CD14-positive monocyte (primary cell): ENCODE measurements around the gene PPP1R13L. TPM values are rescaled to one million over a fixed set of nuclear protein-coding genes. Genes with fewer than 3 reads are reported as not detected.

Experiments used
- DNase-seq, 3 donors: peaks; one replicate each; pipeline ENCODE4 v3.0.0-alpha.2; 2011 to 2022
- H2AFZ ChIP-seq: 2 replicates; pipeline ENCODE4 v1.6.0; 2012; ENCODE audit warnings: mild to moderate bottlenecking, low read depth, low read length, inconsistent platforms; ENCODE audit not compliant: insufficient read depth, poor library complexity, severe bottlenecking
- H3K27ac ChIP-seq, 2 donors: 1 replicate in 1 of 2; 2 replicates in 1 of 2; pipeline ENCODE4 v1.5.1; 2012 to 2013; ENCODE audit warnings: low read length in 2 of 2, control low read depth in 1 of 2, inconsistent platforms in 1 of 2, low read depth in 1 of 2, mild to moderate bottlenecking in 1 of 2
- H3K27me3 ChIP-seq, 2 donors: one replicate each; pipeline versions ENCODE4 v1.6.0 to v1.6.1; 2011 to 2013; ENCODE audit warnings: low read length in 2 of 2; ENCODE audit not compliant: control insufficient read depth in 2 of 2, insufficient read depth in 2 of 2
- H3K36me3 ChIP-seq, 2 donors: replicated peaks in 1 of 2; 1 replicate in 1 of 2; 2 replicates in 1 of 2; pipeline versions ENCODE4 v1.5.1 to v1.6.1; 2012 to 2013; ENCODE audit warnings: low read length in 2 of 2, control low read depth in 1 of 2, inconsistent platforms in 1 of 2, mild to moderate bottlenecking in 1 of 2; ENCODE audit not compliant: insufficient read depth in 2 of 2, control insufficient read depth in 1 of 2
- H3K4me1 ChIP-seq, 2 donors: 1 replicate in 1 of 2; 2 replicates in 1 of 2; pipeline versions ENCODE4 v1.5.1 to v1.6.1; 2012 to 2013; ENCODE audit warnings: low read length in 2 of 2, control low read depth in 1 of 2, inconsistent platforms in 1 of 2, mild to moderate bottlenecking in 1 of 2, moderate library complexity in 1 of 2; ENCODE audit not compliant: insufficient read depth in 2 of 2, control insufficient read depth in 1 of 2
- H3K4me2 ChIP-seq: replicated peaks from 2 replicates; pipeline ENCODE3; 2012; ENCODE audit warnings: low read length, moderate library complexity, mild to moderate bottlenecking; ENCODE audit not compliant: poor library complexity, severe bottlenecking; ENCODE audit errors: extremely low read depth
- H3K4me3 ChIP-seq, 3 experiments: fragments of 200-600 bp in 1 of 3; sonication (generic) in 1 of 3; replicated peaks in 1 of 3; 1 replicate in 2 of 3; 2 replicates in 1 of 3; pipeline ENCODE4 v1.5.1; 2011 to 2013; ENCODE audit warnings: low read length in 3 of 3, mild to moderate bottlenecking in 3 of 3, control low read depth in 2 of 3, low read depth in 2 of 3, inconsistent platforms in 1 of 3, moderate library complexity in 1 of 3
- H3K79me2 ChIP-seq: 2 replicates; pipeline ENCODE4 v1.6.0; 2012; ENCODE audit warnings: mild to moderate bottlenecking, control low read depth, inconsistent platforms, low read length, moderate library complexity; ENCODE audit not compliant: insufficient read depth
- H3K9ac ChIP-seq: 2 replicates; pipeline ENCODE4 v1.6.0; 2017; ENCODE audit warnings: low read length, mild to moderate bottlenecking; ENCODE audit not compliant: insufficient read depth, poor library complexity, severe bottlenecking
- H3K9me3 ChIP-seq, 2 donors: replicated peaks in 1 of 2; 1 replicate in 1 of 2; 2 replicates in 1 of 2; pipeline versions ENCODE4 v1.5.1 to v1.6.1; 2012 to 2013; ENCODE audit warnings: low read length in 2 of 2, control low read depth in 1 of 2; ENCODE audit not compliant: control insufficient read depth in 1 of 2, insufficient read depth in 1 of 2
- H4K20me1 ChIP-seq: 2 replicates; pipeline ENCODE4 v1.6.0; 2012; ENCODE audit warnings: mild to moderate bottlenecking, low read length, control low read depth, moderate library complexity; ENCODE audit not compliant: insufficient read depth
- H3K27ac Mint-ChIP-seq, 7 donors: one replicate each; pipeline ENCODE4 v1.8.0; 2020; ENCODE audit warnings: mild to moderate bottlenecking in 7 of 7, mixed read lengths in 7 of 7, moderate library complexity in 6 of 7, inconsistent platforms in 2 of 7
- H3K27me3 Mint-ChIP-seq, 3 donors: one replicate each; pipeline ENCODE4 v1.8.0; 2021 to 2022; ENCODE audit warnings: low read depth in 3 of 3, mild to moderate bottlenecking in 3 of 3, mixed read lengths in 3 of 3, moderate library complexity in 3 of 3, inconsistent platforms in 1 of 3
- H3K36me3 Mint-ChIP-seq, 2 donors: one replicate each; pipeline ENCODE4 v1.8.0; 2020; ENCODE audit warnings: mixed read lengths in 2 of 2, inconsistent platforms in 1 of 2, mild to moderate bottlenecking in 1 of 2
- H3K4me1 Mint-ChIP-seq: one replicate; pipeline ENCODE4 v1.8.0; 2020; ENCODE audit warnings: mild to moderate bottlenecking, mixed read lengths
- H3K4me3 Mint-ChIP-seq, 2 donors: one replicate each; pipeline ENCODE4 v1.8.0; 2020; ENCODE audit warnings: mild to moderate bottlenecking in 2 of 2, mixed read lengths in 2 of 2, moderate library complexity in 1 of 2
- H3K9me3 Mint-ChIP-seq, 7 donors: one replicate each; pipeline ENCODE4 v1.8.0; 2020 to 2022; ENCODE audit warnings: mixed read lengths in 7 of 7, mild to moderate bottlenecking in 6 of 7, moderate library complexity in 6 of 7, inconsistent platforms in 2 of 7
- CTCF ChIP-seq: fragments of 200-600 bp; IDR thresholded peaks from one replicate; pipeline ENCODE4 v1.8.0; 2022; ENCODE audit warnings: antibody characterized with exemption, mild to moderate bottlenecking
- WGBS: methylation state at CpG from one replicate; pipeline ENCODE4 v1.1.5; 2013; ENCODE audit warnings: missing lambda C conversion rate; ENCODE audit not compliant: insufficient coverage; 5-methylcytosine and 5-hydroxymethylcytosine counted together
- intact Hi-C, 2 donors: fragments of 100-400 bp; cut with micrococcal nuclease; formaldehyde crosslinking; loops; one replicate each; pipeline versions ENCODE4 v1.15.0 to v1.15.1; 2023
- polyA plus RNA-seq, 3 donors: library from polyadenylated mRNA; depleted of rRNA in 1 of 3; unstranded in 2 of 3; stranded (reverse) in 1 of 3; fragments of 300-500 nt in 2 of 3; fragments of >200 nt in 1 of 3; fragmentation: Illumina TruSeq in 2 of 3; gene quantifications; 1 replicate in 2 of 3; 2 replicates in 1 of 3; pipeline ENCODE4 v1.2.3, GENCODE V29; 2012 to 2021

Gene PPP1R13L
- polyA plus RNA-seq, 3 donors, result 0.18 to 1.8 (median 0.45) TPM

- no peaks in the 10 kb centered on the region for H3K36me3 ChIP-seq
- no peaks in the 10 kb centered on the region for H4K20me1 ChIP-seq
- peaks cover 46 to 61% of the 10 kb centered on the region in 2 donors for H3K4me1 ChIP-seq
- peaks cover 3 to 5% of the 10 kb centered on the region in 2 donors for H3K27me3 ChIP-seq
- H3K27me3 Mint-ChIP-seq, result peaks cover 9 to 18% (median 15%) of the 10 kb centered on the region in 3 donors
- H3K4me1 Mint-ChIP-seq, result peaks cover 49% of the 10 kb centered on the region
- DNase-seq, result peak; percentile 52 to 71 (median 60)
- peak overlapping the region; percentile 15 to 65 (median 27) for H3K4me3 ChIP-seq
- TF ChIP-seq CTCF, result peak; percentile 30
- intact Hi-C loops, result loop anchor here in 1 of 2 donors (2.0 kb wide), 1 partner anchor 14 kb away; no protein-coding TSS in a partner anchor
- no peaks in the 10 kb centered on the region for H3K9me3 ChIP-seq
- H3K27ac Mint-ChIP-seq, result peak overlapping the region in 6 of 7 donors; percentile 73 to 89 (median 83)
- peak overlapping the region; percentile 41 for H3K9ac ChIP-seq
- H2AFZ ChIP-seq, result peak overlapping the region; percentile 74
- peaks cover 0 to 3% of the 10 kb centered on the region in 2 donors for H3K36me3 Mint-ChIP-seq
- peak overlapping the region; percentile 79 for H3K4me2 ChIP-seq
- peaks cover under 1% of the 10 kb centered on the region for H3K79me2 ChIP-seq
- peaks cover 0 to 5% (median 0%) of the 10 kb centered on the region in 7 donors for H3K9me3 Mint-ChIP-seq
- H3K4me3 Mint-ChIP-seq, result peak overlapping the region; percentile 75 to 88
- under 1% methylated on average over 54 of the region's 73 CpGs for WGBS
- peak overlapping the region in 1 of 2 donors; percentile 22 for H3K27ac ChIP-seq
Measured at GRCh38 chr19:45428384-45429231, 23.7 kb upstream of the PPP1R13L start.

GRCh38 chr19:45424191-45425058 is 19.6 kb upstream of the PPP1R13L start:
- Mint-ChIP-seq H3K27ac (peak overlapping the region; percentile 93 to 99 (median 96)), H3K36me3 (peaks cover 15 to 19% of the 10 kb centered on the region in 2 donors), H3K4me3 (peak overlapping the region; percentile 92 to 93), H3K9me3 (peaks cover 0 to 5% (median 0%) of the 10 kb centered on the region in 7 donors), H3K27me3 (peaks cover 9 to 15% (median 15%) of the 10 kb centered on the region in 3 donors), H3K4me1 (peaks cover 65% of the 10 kb centered on the region)
- no peak for TF ChIP-seq CTCF
- H3K4me2 ChIP-seq, result peak overlapping the region; percentile 85
- peaks cover 4 to 9% of the 10 kb centered on the region in 2 donors for H3K36me3 ChIP-seq
- H3K27me3 ChIP-seq, result peaks cover 3 to 5% of the 10 kb centered on the region in 2 donors
- H3K4me1 ChIP-seq, result peaks cover 58 to 82% of the 10 kb centered on the region in 2 donors
- peaks cover 26% of the 10 kb centered on the region for H3K79me2 ChIP-seq
- peak overlapping the region; percentile 73 for H3K9ac ChIP-seq
- no peaks in the 10 kb centered on the region for H4K20me1 ChIP-seq
- intact Hi-C loops, result no loop called here
- WGBS, result 0% methylated on average over 15 of the region's 24 CpGs
- peak overlapping the region; percentile 66 to 93 (median 76) for H3K4me3 ChIP-seq
- peak overlapping the region; percentile 86 for H2AFZ ChIP-seq
- no peaks in the 10 kb centered on the region for H3K9me3 ChIP-seq
- peak; percentile 77 to 97 (median 95) for DNase-seq
- peak overlapping the region; percentile 88 to 94 for H3K27ac ChIP-seq
